ENCODE results near the gene ITPRID1. TPM values are rescaled to one million over a fixed set of nuclear protein-coding genes. Genes with fewer than 3 reads are reported as not detected.

Gene ITPRID1
- total and polyA plus RNA-seq, 10 donors = not detected

GRCh38 chr7:31550432-31550831, 36.5 kb downstream of the ITPRID1 start:
- WGBS, 5 donors = 71 to 80% (median 73%) methylated on average over 1 of the region's 1 CpG
- H3K9me3 ChIP-seq = no peaks in the 10 kb centered on the region
- H3K27ac ChIP-seq = no peak overlapping the region
- DNase-seq = no peak
- no peak for TF ChIP-seq POLR2A (IDR thresholded peaks at IDR 0.05)
- H3K36me3 ChIP-seq = no peaks in the 10 kb centered on the region
- H3K4me3 ChIP-seq = no peak overlapping the region
- intact Hi-C loops (cut with DNase I; ENCODE audit: low total_unique reads) = no loop called here
- H3K4me1 ChIP-seq = no peaks in the 10 kb centered on the region
- H3K27me3 ChIP-seq (replicated peaks in 1 of 7) = no peaks in the 10 kb centered on the region

GRCh38 chr7:31553661-31554081, 39.8 kb downstream of the ITPRID1 start:
- no peak for DNase-seq

GRCh38 chr7:31562002-31562401, 48.1 kb downstream of the ITPRID1 start:
- Histone ChIP-seq H3K27ac (no peak overlapping the region), H3K27me3 (replicated peaks in 1 of 7) (no peaks in the 10 kb centered on the region), H3K4me3 (no peak overlapping the region), H3K9me3 (peaks cover 0 to 4% (median 0%) of the 10 kb centered on the region in 8 donors), H3K36me3 (no peaks in the 10 kb centered on the region), H3K4me1 (no peaks in the 10 kb centered on the region)
- no peak for TF ChIP-seq POLR2AphosphoS5 (IDR thresholded peaks at IDR 0.05)
- no peak for TF ChIP-seq POLR2A (IDR thresholded peaks at IDR 0.05)
- TF ChIP-seq CTCF (IDR thresholded peaks at IDR 0.05 in 8 of 11, conservative IDR thresholded peaks at IDR 0.05 in 3 of 11) = no peak
- intact Hi-C loops (cut with DNase I; ENCODE audit: low total_unique reads) = no loop called here
- 71 to 80% (median 75%) methylated on average over 1 of the region's 1 CpG for WGBS, 5 donors
- no peak for DNase-seq

More at GRCh38 chr7:31553661-31554081, 39.8 kb downstream of the ITPRID1 start:
- Histone ChIP-seq H3K27ac (no peak overlapping the region), H3K4me3 (no peak overlapping the region), H3K4me1 (no peaks in the 10 kb centered on the region), H3K27me3 (replicated peaks in 1 of 7) (no peaks in the 10 kb centered on the region), H3K9me3 (peaks cover 0 to 4% (median 0%) of the 10 kb centered on the region in 8 donors), H3K36me3 (no peaks in the 10 kb centered on the region)
- TF ChIP-seq POLR2AphosphoS5 (IDR thresholded peaks at IDR 0.05) (no peak), POLR2A (IDR thresholded peaks at IDR 0.05) (no peak), CTCF (IDR thresholded peaks at IDR 0.05 in 8 of 11, conservative IDR thresholded peaks at IDR 0.05 in 3 of 11) (no peak)
- intact Hi-C loops (cut with DNase I; ENCODE audit: low total_unique reads) = no loop called here

- Histone ChIP-seq H3K4me1 (no peaks in the 10 kb centered on the region), H3K36me3 (no peaks in the 10 kb centered on the region), H3K9me3 (no peaks in the 10 kb centered on the region), H3K27me3 (replicated peaks in 1 of 7) (no peaks in the 10 kb centered on the region), H3K27ac (no peak overlapping the region), H3K4me3 (no peak overlapping the region)
- intact Hi-C loops (cut with DNase I; ENCODE audit: low total_unique reads) = no loop called here
- TF ChIP-seq POLR2AphosphoS5 (IDR thresholded peaks at IDR 0.05) (no peak), POLR2A (IDR thresholded peaks at IDR 0.05) (no peak), CTCF (IDR thresholded peaks at IDR 0.05 in 8 of 11, conservative IDR thresholded peaks at IDR 0.05 in 3 of 11) (no peak)
- WGBS, 5 donors = 44 to 57% (median 48%) methylated on average over 5 of the region's 5 CpGs
- DNase-seq = no peak
These were observed 49.6 kb downstream of the ITPRID1 start for GRCh38 chr7:31563522-31563921.

GRCh38 chr7:31563951-31564350, 50.1 kb downstream of the ITPRID1 start:
- no peak overlapping the region for H3K4me3 ChIP-seq
- TF ChIP-seq POLR2AphosphoS5 (IDR thresholded peaks at IDR 0.05) (no peak), POLR2A (IDR thresholded peaks at IDR 0.05) (no peak)
- intact Hi-C loops (cut with DNase I; ENCODE audit: low total_unique reads) = no loop called here
- DNase-seq = no peak
- H3K4me1 ChIP-seq = no peaks in the 10 kb centered on the region
- no peaks in the 10 kb centered on the region for H3K9me3 ChIP-seq
- H3K27ac ChIP-seq = no peak overlapping the region
- WGBS, 5 donors = 76 to 84% (median 81%) methylated on average over 3 of the region's 3 CpGs
- no peaks in the 10 kb centered on the region for H3K27me3 ChIP-seq (replicated peaks in 1 of 7)
- H3K36me3 ChIP-seq = no peaks in the 10 kb centered on the region
